GM23248 (cell line): Measurements from ENCODE around the gene CREB3L2.

Experiments used
- EZH2 ChIP-seq: fragments of 200-600 bp; sonication (generic); IDR thresholded peaks from 2 replicates; pipeline ENCODE4 v1.6.1; 2018; ENCODE audit warnings: antibody characterized with exemption, mild to moderate bottlenecking; ENCODE audit not compliant: insufficient read depth, poor library complexity, severe bottlenecking
- EZH2phosphoT487 ChIP-seq: fragments of 200-600 bp; sonication (generic); IDR thresholded peaks from 2 replicates; pipeline ENCODE4 v1.6.1; 2018; ENCODE audit warnings: antibody characterized with exemption, moderate library complexity, mild to moderate bottlenecking, low read depth; ENCODE audit not compliant: insufficient read depth

DNA sequence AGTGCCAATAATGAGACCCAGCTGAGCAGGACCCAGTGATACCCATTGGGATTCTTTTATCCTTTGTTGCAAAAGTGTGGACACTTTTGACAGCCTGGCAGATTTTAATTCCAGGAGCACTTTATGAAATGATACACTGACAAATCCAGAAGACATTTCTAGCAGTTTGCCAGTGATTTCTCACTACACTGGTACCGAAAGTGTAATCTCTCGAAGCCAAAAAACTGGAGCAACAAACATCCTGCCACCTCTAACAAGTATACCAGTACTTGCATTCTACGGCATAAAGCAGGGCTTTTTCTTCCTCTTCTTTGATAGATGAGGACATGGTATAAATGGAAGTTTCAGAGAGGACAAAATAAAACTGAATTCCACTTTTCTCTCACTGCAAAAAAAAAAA lies 46.0 kb upstream of the CREB3L2 start:
- no peak for TF ChIP-seq EZH2
- TF ChIP-seq EZH2phosphoT487, result no peak
